ENCODE data around the gene CISD2.
"Not testable (repeated sequence)": the region's sequence is repeated elsewhere in the genome, so short reads cannot be mapped to it uniquely, and the experiment has no call there.

CISD2 gene

DNA sequence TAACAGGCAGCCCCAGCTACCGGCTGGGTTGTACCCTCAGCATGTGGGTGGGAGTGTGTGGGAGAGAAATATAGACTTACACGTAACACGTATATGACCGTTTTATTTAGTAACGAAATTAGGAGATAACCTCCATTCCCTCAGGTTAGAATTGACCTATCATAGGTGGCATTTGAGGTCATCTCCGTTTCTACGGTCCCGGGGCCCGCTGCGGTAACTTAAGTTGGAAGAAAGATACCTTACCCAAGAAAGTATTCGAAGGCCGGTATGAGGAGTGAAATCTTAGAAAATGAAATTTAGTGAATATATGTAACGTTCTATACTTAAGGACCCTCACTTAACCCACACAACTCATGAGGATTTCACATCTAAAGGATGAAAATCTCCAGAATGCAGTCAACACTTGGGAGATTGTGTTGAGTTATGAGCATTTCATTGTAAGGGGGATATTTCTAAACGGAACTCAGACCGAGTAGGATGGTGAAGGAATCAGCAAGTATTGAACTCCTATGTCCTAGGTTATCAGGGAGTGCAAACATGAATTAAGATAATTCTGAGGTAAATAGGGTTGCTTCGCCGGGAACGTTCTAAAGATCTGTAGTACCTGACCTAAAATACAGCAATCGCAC lies 891 bp downstream of the CISD2 start:
- Histone ChIP-seq H2BK15ac (ENCODE audit: low read length) (no peak overlapping the region), H4K91ac (ENCODE audit: low read depth, low read length, poor library complexity) (no peak overlapping the region), H3K4me3 (ENCODE audit: low read length in 2 of 2) (peak overlapping the region; percentile 81 to 84), H2AK5ac (ENCODE audit: low read depth, low read length) (no peak overlapping the region), H4K8ac (ENCODE audit: low read depth, low read length) (no peak overlapping the region), H2BK12ac (ENCODE audit: low read length) (no peak overlapping the region), H3K18ac (ENCODE audit: low read length) (peak overlapping the region; percentile 99), H3K9me3 (replicated peaks in 1 of 2; ENCODE audit: control insufficient read depth in 2 of 2, insufficient read depth in 1 of 2, low read depth in 1 of 2, low read length in 2 of 2) (peaks cover 0 to 14% of the 10 kb centered on the region in 2 donors), H3K79me1 (ENCODE audit: low read depth, low read length) (peaks cover 1% of the 10 kb centered on the region), H2AFZ (ENCODE audit: low read length) (peak overlapping the region; percentile 96), H2BK5ac (ENCODE audit: low read length) (no peak overlapping the region), H3K27me3 (ENCODE audit: control insufficient read depth in 3 of 3, insufficient read depth in 3 of 3, low read depth in 1 of 3, low read length in 3 of 3) (no peaks in the 10 kb centered on the region), H3K27ac (replicated peaks; ENCODE audit: low read length) (peak overlapping the region; percentile 100), H3K23ac (ENCODE audit: low read depth, low read length, poor library complexity) (no peak overlapping the region), H3K14ac (ENCODE audit: low read length) (no peak overlapping the region), H3K4me2 (ENCODE audit: insufficient read depth, low read length, poor library complexity, severe bottlenecking) (peak overlapping the region; percentile 84), H3K36me3 (replicated peaks in 1 of 2; ENCODE audit: control insufficient read depth in 2 of 2, insufficient read depth in 2 of 2, low read length in 2 of 2) (peaks cover 5 to 36% of the 10 kb centered on the region in 2 donors), H3K4ac (ENCODE audit: low read length) (no peak overlapping the region), H3K9ac (ENCODE audit: low read depth, low read length, poor library complexity) (no peak overlapping the region), H2BK120ac (ENCODE audit: low read depth, low read length) (no peak overlapping the region), H3K4me1 (ENCODE audit: control insufficient read depth in 2 of 2, insufficient read depth in 1 of 2, low read depth in 1 of 2, low read length in 2 of 2) (peaks cover 2 to 6% of the 10 kb centered on the region in 2 donors)
- no peak for DNase-seq (ENCODE audit: low spot score)
- WGBS, 2 donors (ENCODE audit: extremely low coverage in 2 of 2, insufficient read length in 2 of 2, insufficient replicate concordance in 1 of 2), result no CpG with 5 or more reads among the region's 19 CpGs

DNA sequence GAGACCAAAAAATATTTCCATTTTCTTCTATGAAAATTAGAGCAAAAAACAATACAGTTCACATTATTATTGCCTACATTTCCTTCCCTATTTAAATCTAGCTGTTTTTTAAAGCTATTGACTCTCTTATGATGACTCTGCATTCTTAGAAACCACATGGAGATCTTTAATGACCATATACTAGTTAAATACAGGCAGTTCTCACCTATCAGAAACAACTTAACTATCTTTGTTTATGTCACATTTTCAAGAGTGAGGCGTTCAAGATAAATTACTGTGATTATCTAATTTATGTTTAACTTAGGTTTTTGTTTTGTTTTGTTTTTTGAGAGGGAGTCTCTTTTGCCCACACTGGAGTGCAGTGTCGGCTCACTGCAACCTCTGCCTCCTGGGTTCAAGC lies 3.0 kb downstream of the CISD2 start:
- WGBS, 2 donors (ENCODE audit: extremely low coverage in 2 of 2, insufficient read length in 2 of 2, insufficient replicate concordance in 1 of 2), result no CpG with 5 or more reads among the region's 2 CpGs
- no peak overlapping the region for H3K4ac ChIP-seq (ENCODE audit: low read length)
- no peaks in the 10 kb centered on the region for H3K27me3 ChIP-seq (ENCODE audit: control insufficient read depth in 3 of 3, insufficient read depth in 3 of 3, low read depth in 1 of 3, low read length in 3 of 3)
- H2BK5ac ChIP-seq (ENCODE audit: low read length), result no peak overlapping the region
- H3K4me2 ChIP-seq (ENCODE audit: insufficient read depth, low read length, poor library complexity, severe bottlenecking), result no peak overlapping the region
- H3K9ac ChIP-seq (ENCODE audit: low read depth, low read length, poor library complexity), result no peak overlapping the region
- peaks cover 1% of the 10 kb centered on the region for H3K79me1 ChIP-seq (ENCODE audit: low read depth, low read length)
- no peak overlapping the region for H3K23ac ChIP-seq (ENCODE audit: low read depth, low read length, poor library complexity)
- no peak overlapping the region for H2BK15ac ChIP-seq (ENCODE audit: low read length)
- peaks cover 8 to 56% of the 10 kb centered on the region in 2 donors for H3K36me3 ChIP-seq (replicated peaks in 1 of 2; ENCODE audit: control insufficient read depth in 2 of 2, insufficient read depth in 2 of 2, low read length in 2 of 2)
- H2BK12ac ChIP-seq (ENCODE audit: low read length), result no peak overlapping the region
- peaks cover 2 to 6% of the 10 kb centered on the region in 2 donors for H3K4me1 ChIP-seq (ENCODE audit: control insufficient read depth in 2 of 2, insufficient read depth in 1 of 2, low read depth in 1 of 2, low read length in 2 of 2)
- H2AK5ac ChIP-seq (ENCODE audit: low read depth, low read length), result no peak overlapping the region
- no peak overlapping the region for H3K27ac ChIP-seq (replicated peaks; ENCODE audit: low read length)
- no peak overlapping the region for H2AFZ ChIP-seq (ENCODE audit: low read length)
- H3K18ac ChIP-seq (ENCODE audit: low read length), result no peak overlapping the region
- no peak overlapping the region for H3K14ac ChIP-seq (ENCODE audit: low read length)
- no peak overlapping the region for H3K4me3 ChIP-seq (ENCODE audit: low read length in 2 of 2)
- H4K8ac ChIP-seq (ENCODE audit: low read depth, low read length), result no peak overlapping the region
- H4K91ac ChIP-seq (ENCODE audit: low read depth, low read length, poor library complexity), result no peak overlapping the region
- peaks cover 3 to 32% of the 10 kb centered on the region in 2 donors for H3K9me3 ChIP-seq (replicated peaks in 1 of 2; ENCODE audit: control insufficient read depth in 2 of 2, insufficient read depth in 1 of 2, low read depth in 1 of 2, low read length in 2 of 2)
- H2BK120ac ChIP-seq (ENCODE audit: low read depth, low read length), result no peak overlapping the region
- DNase-seq (ENCODE audit: low spot score), result no peak

- not testable (repeated sequence) for H3K9ac ChIP-seq (ENCODE audit: low read depth, low read length, poor library complexity); H3K18ac ChIP-seq (ENCODE audit: low read length); H3K4me3 ChIP-seq (ENCODE audit: low read length in 2 of 2); H3K4me1 ChIP-seq (ENCODE audit: control insufficient read depth in 2 of 2, insufficient read depth in 1 of 2, low read depth in 1 of 2, low read length in 2 of 2); H2BK15ac ChIP-seq (ENCODE audit: low read length); H2BK120ac ChIP-seq (ENCODE audit: low read depth, low read length); H3K23ac ChIP-seq (ENCODE audit: low read depth, low read length, poor library complexity); H4K91ac ChIP-seq (ENCODE audit: low read depth, low read length, poor library complexity); H2AK5ac ChIP-seq (ENCODE audit: low read depth, low read length); H3K27me3 ChIP-seq (ENCODE audit: control insufficient read depth in 3 of 3, insufficient read depth in 3 of 3, low read depth in 1 of 3, low read length in 3 of 3); H3K14ac ChIP-seq (ENCODE audit: low read length); H4K8ac ChIP-seq (ENCODE audit: low read depth, low read length); H2BK5ac ChIP-seq (ENCODE audit: low read length); H3K27ac ChIP-seq (replicated peaks; ENCODE audit: low read length); H3K4me2 ChIP-seq (ENCODE audit: insufficient read depth, low read length, poor library complexity, severe bottlenecking); DNase-seq (ENCODE audit: low spot score); H2BK12ac ChIP-seq (ENCODE audit: low read length); H3K4ac ChIP-seq (ENCODE audit: low read length); H2AFZ ChIP-seq (ENCODE audit: low read length); H3K79me1 ChIP-seq (ENCODE audit: low read depth, low read length)
- H3K36me3 ChIP-seq (replicated peaks in 1 of 2; ENCODE audit: control insufficient read depth in 2 of 2, insufficient read depth in 2 of 2, low read length in 2 of 2), result peaks cover 12 to 74% of the 10 kb centered on the region in 2 donors
- no CpG with 5 or more reads among the region's 3 CpGs for WGBS, 2 donors (ENCODE audit: extremely low coverage in 2 of 2, insufficient read length in 2 of 2, insufficient replicate concordance in 1 of 2)
- H3K9me3 ChIP-seq (replicated peaks in 1 of 2; ENCODE audit: control insufficient read depth in 2 of 2, insufficient read depth in 1 of 2, low read depth in 1 of 2, low read length in 2 of 2), result peaks cover 7 to 46% of the 10 kb centered on the region in 2 donors
Measured at GRCh38 chr4:102877477-102878106, 8.8 kb downstream of the CISD2 start.

DNA sequence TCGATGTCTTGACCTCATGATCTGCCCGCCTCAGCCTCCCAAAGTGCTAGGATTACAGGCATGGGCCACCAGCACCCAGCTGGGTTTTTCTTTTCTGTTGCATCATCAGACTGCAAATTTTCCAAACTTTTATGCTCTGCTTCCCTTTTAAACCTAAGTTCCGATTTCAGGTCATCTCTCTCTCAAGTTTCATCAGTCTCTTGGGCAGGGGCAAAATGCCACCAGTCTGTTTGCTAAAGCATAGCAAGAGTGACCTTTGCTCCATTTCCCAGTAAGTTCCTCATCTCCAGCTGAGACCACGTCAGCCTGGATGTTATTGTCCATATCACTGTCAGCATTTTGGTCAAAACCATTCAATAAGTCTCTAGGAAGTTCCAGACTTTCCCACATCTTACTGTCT lies 9.6 kb downstream of the CISD2 start:
- not testable (repeated sequence) for H3K4me3 ChIP-seq (ENCODE audit: low read length in 2 of 2); H2BK120ac ChIP-seq (ENCODE audit: low read depth, low read length); H3K79me1 ChIP-seq (ENCODE audit: low read depth, low read length); H3K9ac ChIP-seq (ENCODE audit: low read depth, low read length, poor library complexity); H3K4ac ChIP-seq (ENCODE audit: low read length); H2AK5ac ChIP-seq (ENCODE audit: low read depth, low read length); H3K4me1 ChIP-seq (ENCODE audit: control insufficient read depth in 2 of 2, insufficient read depth in 1 of 2, low read depth in 1 of 2, low read length in 2 of 2); DNase-seq (ENCODE audit: low spot score); H4K8ac ChIP-seq (ENCODE audit: low read depth, low read length); H3K23ac ChIP-seq (ENCODE audit: low read depth, low read length, poor library complexity); H4K91ac ChIP-seq (ENCODE audit: low read depth, low read length, poor library complexity); H3K27me3 ChIP-seq (ENCODE audit: control insufficient read depth in 3 of 3, insufficient read depth in 3 of 3, low read depth in 1 of 3, low read length in 3 of 3); H2BK15ac ChIP-seq (ENCODE audit: low read length); H3K4me2 ChIP-seq (ENCODE audit: insufficient read depth, low read length, poor library complexity, severe bottlenecking); H3K18ac ChIP-seq (ENCODE audit: low read length); H2BK12ac ChIP-seq (ENCODE audit: low read length); H2BK5ac ChIP-seq (ENCODE audit: low read length); H3K27ac ChIP-seq (replicated peaks; ENCODE audit: low read length); H2AFZ ChIP-seq (ENCODE audit: low read length); H3K14ac ChIP-seq (ENCODE audit: low read length)
- H3K36me3 ChIP-seq (replicated peaks in 1 of 2; ENCODE audit: control insufficient read depth in 2 of 2, insufficient read depth in 2 of 2, low read length in 2 of 2), result peaks cover 11 to 71% of the 10 kb centered on the region in 2 donors
- H3K9me3 ChIP-seq (replicated peaks in 1 of 2; ENCODE audit: control insufficient read depth in 2 of 2, insufficient read depth in 1 of 2, low read depth in 1 of 2, low read length in 2 of 2), result peaks cover 7 to 39% of the 10 kb centered on the region in 2 donors
- WGBS, 2 donors (ENCODE audit: extremely low coverage in 2 of 2, insufficient read length in 2 of 2, insufficient replicate concordance in 1 of 2), result no CpG with 5 or more reads among the region's 4 CpGs
